Activated CD8-positive, alpha-beta memory T cell treated with anti-CD3 and anti-CD28 coated beads, Interleukin-2, amount 50 U/mL, for 4 hours (primary cell): ENCODE results near the gene MAML1.
"Not testable (repeated sequence)": the region's sequence is repeated elsewhere in the genome, so short reads cannot be mapped to it uniquely, and the experiment has no call there.

Experiments used
- DNase-seq: peaks from one replicate; pipeline ENCODE4 v3.0.0-alpha.2; 2020

Gene MAML1

GRCh38 chr5:179769796-179770195 lies 37.2 kb downstream of the MAML1 start:
- no peak for DNase-seq

- DNase-seq: no peak
Measured at GRCh38 chr5:179771311-179771895, 38.8 kb downstream of the MAML1 start.

- DNase-seq: no peak
Measured at GRCh38 chr5:179772351-179772750, 39.7 kb downstream of the MAML1 start.

GRCh38 chr5:179773686-179774040 lies 41.0 kb downstream of the MAML1 start:
- no peak for DNase-seq

GRCh38 chr5:179774442-179774841 lies 41.8 kb downstream of the MAML1 start:
- no peak for DNase-seq

GRCh38 chr5:179776411-179776938 lies 43.9 kb downstream of the MAML1 start:
- DNase-seq: no peak

- DNase-seq: no peak
Measured at GRCh38 chr5:179777456-179777855, 44.8 kb downstream of the MAML1 start.

- DNase-seq: no peak
Measured at GRCh38 chr5:179777909-179778308, 45.3 kb downstream of the MAML1 start.

- DNase-seq: no peak
Measured at GRCh38 chr5:179778591-179778990, 46.0 kb downstream of the MAML1 start.

- DNase-seq: no peak
Measured at GRCh38 chr5:179779826-179780225, 47.2 kb downstream of the MAML1 start.

GRCh38 chr5:179780362-179780761 lies 47.7 kb downstream of the MAML1 start:
- no peak for DNase-seq

- DNase-seq: no peak
Measured at GRCh38 chr5:179781846-179782245, 49.2 kb downstream of the MAML1 start.

GRCh38 chr5:179783128-179783527 lies 50.5 kb downstream of the MAML1 start:
- DNase-seq: no peak

- DNase-seq: no peak
Measured at GRCh38 chr5:179786861-179787260, 54.2 kb downstream of the MAML1 start.

- DNase-seq: no peak
Measured at GRCh38 chr5:179788193-179788854, 55.7 kb downstream of the MAML1 start.

GRCh38 chr5:179789278-179789677 lies 56.7 kb downstream of the MAML1 start:
- not testable (repeated sequence) for DNase-seq

GRCh38 chr5:179791881-179792611 lies 59.4 kb downstream of the MAML1 start:
- DNase-seq: no peak

GRCh38 chr5:179792612-179793467 lies 60.2 kb downstream of the MAML1 start:
- DNase-seq: no peak

- DNase-seq: peak; percentile 51
Measured at GRCh38 chr5:179793468-179794139, 61.0 kb downstream of the MAML1 start, which contains the start of gene LTC4S. TSS of gene LTC4S (plus strand) at chr5:179793986. CDS start at chr5:179794081, 95 bp downstream.

- DNase-seq: no peak
Measured at GRCh38 chr5:179794171-179794570, 61.5 kb downstream of the MAML1 start.

- no peak for DNase-seq
Measured at GRCh38 chr5:179794575-179794974, 62.0 kb downstream of the MAML1 start.
